ENCODE measurements around the gene SERAC1. TPM values are rescaled to one million over a fixed set of nuclear protein-coding genes. Genes with fewer than 3 reads are reported as not detected.
"Not testable (repeated sequence)": the region's sequence is repeated elsewhere in the genome, so short reads cannot be mapped to it uniquely, and the experiment has no call there.

SERAC1 gene
- total RNA-seq (2021; fragmentation: NEBNext Ultra II Directional; extraction: Animal tissue kit (Norgen Biotek cat#: 25700)) = 1 to 10 TPM; 5.2 to 7.0 (median 6.1) TPM
- long read RNA-seq, partial matches to known transcripts = 1 of 4 reads
- long read RNA-seq, other reads (novel, unspliced or antisense) = 0 of 4 reads

DNA sequence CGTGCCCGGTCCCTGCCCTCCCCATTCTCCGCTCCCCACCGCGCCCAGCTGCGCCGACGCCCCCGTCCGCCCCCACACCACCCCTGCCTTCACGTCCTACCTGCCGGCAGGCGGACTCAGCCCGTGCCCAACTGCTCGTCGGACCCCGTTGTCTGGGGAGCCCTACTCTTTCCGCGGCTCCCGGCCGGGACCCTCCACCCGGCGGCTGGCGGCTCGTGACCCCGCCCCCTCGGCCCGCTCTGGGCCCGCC lies at the start of gene SERAC1:
SERAC1 (minus strand) TSS at position 223 of the 250 bp plus-strand sequence. CDS start 9,899 bp downstream, outside the sequence.
- Mint-ChIP-seq H3K9me3 (no peaks in the 10 kb centered on the region), H3K4me1 (ENCODE audit: low read depth) (peaks cover 41% of the 10 kb centered on the region), H3K4me3 (peak within 1 kb of the TSS; percentile 97), H3K36me3 (ENCODE audit: low read depth) (peaks cover 17% of the 10 kb centered on the region), H3K27ac (peak within 1 kb of the TSS; percentile 95), H3K27me3 (ENCODE audit: insufficient read depth) (peaks cover 2% of the 10 kb centered on the region; the same call in 1 of the 2 replicates)
- no peak for TF ChIP-seq CTCF (IDR thresholded peaks at IDR 0.05)
- no peak for DNase-seq

GRCh38 chr6:158213925-158214674 lies 46.0 kb upstream of the SERAC1 start:
- peaks cover 5% of the 10 kb centered on the region; the same call in 1 of the 2 replicates for H3K9me3 Mint-ChIP-seq
- DNase-seq = peak; percentile 66
- H3K4me3 Mint-ChIP-seq = no peak overlapping the region
- TF ChIP-seq CTCF (IDR thresholded peaks at IDR 0.05) = peak; percentile 85
- peaks cover 5% of the 10 kb centered on the region for H3K27me3 Mint-ChIP-seq (ENCODE audit: insufficient read depth)
- H3K36me3 Mint-ChIP-seq (ENCODE audit: low read depth) = peaks cover 6% of the 10 kb centered on the region; the same call in 1 of the 2 replicates
- H3K4me1 Mint-ChIP-seq (ENCODE audit: low read depth) = peaks cover 27% of the 10 kb centered on the region
- H3K27ac Mint-ChIP-seq = no peak overlapping the region

DNA sequence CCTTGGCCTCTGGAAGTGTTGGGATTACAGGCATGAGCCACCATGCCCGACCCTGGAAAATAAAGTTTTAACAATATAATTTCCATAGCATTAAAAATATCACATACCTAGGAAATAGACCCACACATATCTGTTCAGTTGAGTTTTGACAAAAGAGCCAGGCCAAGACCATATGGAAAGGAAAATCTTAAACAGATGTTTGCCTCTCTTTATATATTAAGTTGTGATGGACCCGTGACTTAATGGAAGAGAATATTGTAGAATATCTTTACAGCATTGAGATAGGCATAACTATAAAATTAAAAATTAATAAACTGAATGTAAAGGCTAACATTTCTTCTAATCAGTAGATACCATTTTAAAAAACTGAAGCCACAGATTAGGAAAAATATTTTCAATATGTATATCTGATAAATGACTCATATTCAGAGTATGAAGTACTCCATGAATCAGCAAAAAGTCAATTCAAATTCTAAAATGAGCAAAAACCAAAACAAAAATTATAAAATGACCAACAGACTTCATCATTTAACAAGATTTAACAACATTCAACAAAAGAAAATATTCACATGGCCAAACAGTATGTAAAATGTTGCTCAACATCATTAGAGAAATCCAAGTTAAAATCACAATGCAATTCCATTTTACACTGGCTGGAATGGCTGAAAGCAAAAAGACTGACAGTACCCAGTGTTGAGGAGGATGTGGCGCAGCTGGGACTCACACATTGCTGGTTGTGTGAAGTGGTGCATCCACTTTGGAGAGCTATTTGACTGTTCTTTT lies 43.4 kb upstream of the SERAC1 start:
- H3K27ac Mint-ChIP-seq = peak overlapping the region; percentile 98
- TF ChIP-seq CTCF (IDR thresholded peaks at IDR 0.05) = no peak

DNA sequence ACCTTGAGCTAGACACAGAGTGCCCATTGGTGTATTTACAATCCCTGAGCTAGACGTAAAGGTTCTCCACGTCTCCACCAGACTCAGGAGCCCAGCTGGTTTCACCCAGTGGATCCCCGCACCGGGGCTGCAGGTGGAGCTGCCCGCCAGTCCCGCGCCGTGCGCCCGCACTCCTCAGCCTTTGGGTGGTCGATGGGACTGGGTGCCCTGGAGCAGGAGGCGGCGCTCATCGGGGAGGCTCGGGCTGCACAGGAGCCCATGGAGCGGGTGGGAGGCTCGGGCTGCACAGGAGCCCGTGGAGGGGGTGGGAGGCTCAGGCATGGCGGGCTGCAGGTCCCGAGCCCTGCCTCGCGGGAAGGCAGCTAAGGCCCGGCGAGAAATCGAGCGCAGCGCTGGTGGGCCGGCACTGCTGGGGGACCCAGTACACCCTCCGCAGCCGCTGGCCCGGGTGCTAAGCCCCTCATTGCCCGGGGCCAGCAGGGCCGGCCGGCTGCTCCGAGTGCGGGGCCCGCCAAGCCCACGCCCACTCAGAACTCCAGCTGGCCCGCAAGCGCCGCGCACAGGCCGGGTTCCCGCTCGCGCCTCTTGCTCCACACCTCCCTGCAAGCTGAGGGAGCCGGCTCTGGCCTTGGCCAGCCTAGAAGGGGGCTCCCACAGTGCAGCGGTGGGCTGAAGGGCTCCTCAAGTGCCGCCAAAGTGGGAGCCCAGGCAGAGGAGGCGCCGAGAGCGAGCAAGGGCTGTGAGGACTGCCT lies 41.7 kb upstream of the SERAC1 start:
- not testable (repeated sequence) for H3K9me3 Mint-ChIP-seq; H3K36me3 Mint-ChIP-seq (ENCODE audit: low read depth); H3K27me3 Mint-ChIP-seq (ENCODE audit: insufficient read depth)

More for the DNA sequence above, 43.4 kb upstream of the SERAC1 start:
- Mint-ChIP-seq H3K27me3 (ENCODE audit: insufficient read depth) (peaks cover 5% of the 10 kb centered on the region), H3K4me3 (peak overlapping the region; percentile 69), H3K9me3 (no peaks in the 10 kb centered on the region), H3K4me1 (ENCODE audit: low read depth) (peaks cover 39% of the 10 kb centered on the region), H3K36me3 (ENCODE audit: low read depth) (no peaks in the 10 kb centered on the region; the same call in 1 of the 2 replicates)
- peak; percentile 4 for DNase-seq

DNA sequence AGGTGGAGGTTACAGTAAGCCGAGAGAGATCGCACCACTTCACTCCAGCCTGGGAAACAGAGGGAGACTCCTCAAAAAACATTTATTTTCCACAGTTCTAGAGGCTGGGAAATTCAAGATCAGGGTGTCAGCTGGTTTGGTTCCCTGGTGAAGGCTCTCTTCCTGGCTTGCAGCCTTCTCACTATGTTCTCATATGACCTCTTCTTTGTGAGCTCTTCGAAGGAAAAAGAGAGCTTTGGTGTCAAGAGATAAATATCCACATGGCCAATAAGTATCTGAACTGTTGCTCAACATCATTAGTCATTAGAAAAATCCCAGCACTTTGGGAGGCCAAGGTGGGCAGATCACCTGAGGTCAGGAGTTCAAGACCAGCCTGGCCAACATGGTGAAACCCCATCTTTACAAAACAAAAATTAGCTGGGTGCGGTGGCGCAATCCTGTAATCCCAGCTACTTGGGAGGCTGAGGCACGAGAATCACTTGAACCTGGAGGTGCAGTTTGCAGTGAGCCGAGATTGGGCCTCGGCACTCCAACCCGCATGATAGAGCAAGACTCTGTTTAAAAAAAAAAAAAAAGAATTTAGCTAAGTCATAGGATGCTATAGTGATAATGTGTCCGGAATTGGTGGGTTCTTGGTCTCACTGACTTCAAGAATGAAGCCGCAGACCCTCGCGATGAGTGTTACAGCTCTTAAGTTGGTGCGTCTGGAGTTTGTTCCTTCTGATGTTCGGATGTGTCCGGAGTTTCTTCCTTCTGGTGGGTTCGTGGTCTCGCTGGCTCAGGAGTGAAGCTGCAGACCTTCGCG lies 40.4 kb upstream of the SERAC1 start:
- DNase-seq; H3K4me3 Mint-ChIP-seq; H3K36me3 Mint-ChIP-seq (ENCODE audit: low read depth); H3K27me3 Mint-ChIP-seq (ENCODE audit: insufficient read depth); H3K9me3 Mint-ChIP-seq: not testable (repeated sequence)
- peaks cover 28% of the 10 kb centered on the region for H3K4me1 Mint-ChIP-seq (ENCODE audit: low read depth)
- H3K27ac Mint-ChIP-seq = peak overlapping the region; percentile 49

More for the DNA sequence above, 41.7 kb upstream of the SERAC1 start:
- DNase-seq, H3K27ac Mint-ChIP-seq, H3K4me3 Mint-ChIP-seq: not testable (repeated sequence)
- H3K4me1 Mint-ChIP-seq (ENCODE audit: low read depth) = peaks cover 39% of the 10 kb centered on the region

- no peak for TF ChIP-seq CTCF (IDR thresholded peaks at IDR 0.05)
- Mint-ChIP-seq H3K27ac (peak overlapping the region; percentile 49), H3K36me3 (ENCODE audit: low read depth) (no peaks in the 10 kb centered on the region; the same call in 1 of the 2 replicates), H3K9me3 (no peaks in the 10 kb centered on the region), H3K27me3 (ENCODE audit: insufficient read depth) (peaks cover 10% of the 10 kb centered on the region; the same call in 1 of the 2 replicates), H3K4me1 (ENCODE audit: low read depth) (peaks cover 28% of the 10 kb centered on the region), H3K4me3 (peak overlapping the region; percentile 43; the same call in 1 of the 2 replicates)
- peak; percentile 20 for DNase-seq
Observed at GRCh38 chr6:158207422-158207788, 39.3 kb upstream of the SERAC1 start.

All from HFFc6 (cell line).